Neural cell (in vitro differentiated cells): ENCODE data around the gene ALDOC.
"Not testable (repeated sequence)": the region's sequence is repeated elsewhere in the genome, so short reads cannot be mapped to it uniquely, and the experiment has no call there.

Source experiments
- CTCF ChIP-seq: fragments of 450-650 bp; IDR thresholded peaks from 2 replicates; pipeline ENCODE4 v1.5.1; 2014; ENCODE audit warnings: antibody characterized with exemption, mild to moderate bottlenecking, moderate library complexity; ENCODE audit not compliant: poor library complexity, severe bottlenecking
- EP300 ChIP-seq: fragments of 450-650 bp; conservative IDR thresholded peaks from 2 replicates; pipeline ENCODE4 v1.6.1; 2014; ENCODE audit warnings: antibody characterized with exemption, mild to moderate bottlenecking, moderate library complexity; ENCODE audit not compliant: poor library complexity, severe bottlenecking
- EZH2 ChIP-seq: fragments of 200-600, 300-800 bp; shearing (Covaris generic), sonication (generic); IDR thresholded peaks from 2 replicates; pipeline ENCODE4 v1.6.1; 2014; ENCODE audit warnings: antibody characterized with exemption, low read length, borderline replicate concordance, mild to moderate bottlenecking; ENCODE audit not compliant: insufficient read depth, poor library complexity, severe bottlenecking
- MXI1 ChIP-seq: fragments of 450-650 bp; conservative IDR thresholded peaks from 2 replicates; pipeline ENCODE4 v1.6.1; 2014; ENCODE audit warnings: antibody characterized with exemption, mild to moderate bottlenecking; ENCODE audit not compliant: poor library complexity, severe bottlenecking
- POLR2AphosphoS5 ChIP-seq: IDR thresholded peaks from 2 replicates; pipeline ENCODE4 v1.6.1; 2012
- RAD21 ChIP-seq: fragments of 450-650 bp; conservative IDR thresholded peaks from 2 replicates; pipeline ENCODE4 v1.6.1; 2014; ENCODE audit warnings: antibody characterized with exemption, mild to moderate bottlenecking, moderate library complexity
- REST ChIP-seq: IDR thresholded peaks from 2 replicates; pipeline ENCODE4 v1.6.1; 2012; ENCODE audit warnings: borderline replicate concordance
- SMC3 ChIP-seq: fragments of 450-650 bp; conservative IDR thresholded peaks from 2 replicates; pipeline ENCODE4 v1.6.1; 2014; ENCODE audit warnings: antibody characterized with exemption, mild to moderate bottlenecking, moderate library complexity; ENCODE audit not compliant: poor library complexity
- TAF1 ChIP-seq: IDR thresholded peaks from 2 replicates; pipeline ENCODE4 v1.6.1; 2012; ENCODE audit warnings: low read depth

DNA sequence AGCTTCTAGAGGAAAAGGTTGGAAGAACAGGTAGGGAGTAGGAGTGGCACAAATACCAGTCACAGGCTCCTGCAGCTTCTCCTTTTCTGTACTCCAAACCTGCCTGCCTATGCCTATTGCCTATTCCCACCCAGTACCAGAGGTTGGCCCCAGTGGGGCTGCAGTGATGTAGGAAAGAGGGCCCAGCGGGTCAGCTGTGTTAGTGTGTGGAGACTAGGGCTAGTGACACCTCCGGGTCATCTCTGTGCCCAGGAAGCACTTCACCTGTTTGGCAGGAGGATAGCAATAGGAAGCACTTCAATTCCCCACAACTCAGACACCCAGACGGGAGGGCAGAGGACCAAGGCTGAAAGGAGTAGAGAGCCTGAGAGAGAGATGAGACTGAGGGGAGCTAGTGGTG is 679 bp downstream of the ALDOC start:
- TF ChIP-seq EZH2, POLR2AphosphoS5, CTCF, EP300, REST, SMC3, TAF1, RAD21, MXI1: not testable (repeated sequence)
